HG02870 (cell line): Measurements from ENCODE around the gene AKAP11.

Experiments
- ATAC-seq: cut with Tn5 transposase; IDR thresholded peaks from one replicate; pipeline ENCODE4 v1.9.1; 2021; ENCODE audit warnings: mild to moderate bottlenecking, moderate library complexity; ENCODE audit not compliant: unreplicated experiment

The AKAP11 gene

DNA sequence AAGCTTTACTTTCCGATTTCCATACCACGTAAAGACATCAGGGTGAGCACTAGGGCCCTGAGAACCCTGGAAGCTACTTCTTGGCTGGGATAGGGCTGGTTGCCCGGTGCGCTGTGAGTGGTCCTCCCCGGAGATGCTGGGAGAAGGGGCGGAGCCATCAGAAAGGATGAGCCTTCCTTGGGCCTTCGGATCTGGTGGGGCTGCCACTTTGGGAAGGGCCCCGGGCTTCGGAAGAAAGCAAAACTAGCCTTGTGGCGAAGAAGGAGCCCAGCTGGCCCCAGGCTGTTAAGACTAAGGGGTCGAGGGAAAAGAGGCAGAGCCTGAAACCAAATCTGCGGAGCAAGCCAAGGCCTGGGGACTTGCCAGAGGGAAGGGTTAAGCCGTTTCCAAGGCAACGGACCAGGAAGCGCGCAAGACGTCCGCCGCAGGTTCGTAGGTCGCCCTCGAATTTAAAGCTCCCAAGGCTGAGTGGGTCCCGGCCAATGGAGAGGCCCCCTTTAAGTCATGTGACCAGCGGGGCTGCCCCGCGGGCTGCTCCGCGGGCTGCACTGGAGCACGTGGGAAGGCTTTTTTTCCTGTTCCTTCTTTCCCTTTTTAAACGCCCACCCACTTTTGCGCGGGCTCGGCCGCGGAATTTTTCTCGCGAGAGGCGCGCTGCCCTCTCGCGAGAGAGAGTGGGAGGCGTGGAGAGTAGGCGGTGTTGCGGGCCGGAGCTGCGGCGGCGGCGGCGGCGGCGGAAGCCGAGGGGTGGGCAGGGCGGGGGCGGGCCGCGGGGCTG lies 426 bp upstream of the AKAP11 start:
- peak; percentile 82 for ATAC-seq

DNA sequence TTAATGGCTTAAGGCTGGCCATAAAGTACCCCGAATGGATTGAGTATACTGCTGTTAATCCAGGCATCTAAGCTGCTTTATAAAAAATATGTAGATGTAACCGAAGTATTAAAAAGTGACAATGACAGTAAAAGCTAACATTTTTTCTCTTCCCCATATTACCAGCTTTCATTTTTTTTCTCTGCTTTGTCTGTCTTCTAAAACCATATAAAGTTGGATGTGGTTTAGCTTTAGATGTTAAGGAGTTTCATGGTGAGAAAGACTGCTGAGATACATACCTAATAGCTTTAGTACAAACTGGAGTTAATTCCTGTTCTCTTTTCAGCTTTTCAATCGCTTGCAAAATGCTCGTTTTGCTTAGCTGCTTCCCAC lies 838 bp downstream of the AKAP11 start:
- no peak for ATAC-seq

DNA sequence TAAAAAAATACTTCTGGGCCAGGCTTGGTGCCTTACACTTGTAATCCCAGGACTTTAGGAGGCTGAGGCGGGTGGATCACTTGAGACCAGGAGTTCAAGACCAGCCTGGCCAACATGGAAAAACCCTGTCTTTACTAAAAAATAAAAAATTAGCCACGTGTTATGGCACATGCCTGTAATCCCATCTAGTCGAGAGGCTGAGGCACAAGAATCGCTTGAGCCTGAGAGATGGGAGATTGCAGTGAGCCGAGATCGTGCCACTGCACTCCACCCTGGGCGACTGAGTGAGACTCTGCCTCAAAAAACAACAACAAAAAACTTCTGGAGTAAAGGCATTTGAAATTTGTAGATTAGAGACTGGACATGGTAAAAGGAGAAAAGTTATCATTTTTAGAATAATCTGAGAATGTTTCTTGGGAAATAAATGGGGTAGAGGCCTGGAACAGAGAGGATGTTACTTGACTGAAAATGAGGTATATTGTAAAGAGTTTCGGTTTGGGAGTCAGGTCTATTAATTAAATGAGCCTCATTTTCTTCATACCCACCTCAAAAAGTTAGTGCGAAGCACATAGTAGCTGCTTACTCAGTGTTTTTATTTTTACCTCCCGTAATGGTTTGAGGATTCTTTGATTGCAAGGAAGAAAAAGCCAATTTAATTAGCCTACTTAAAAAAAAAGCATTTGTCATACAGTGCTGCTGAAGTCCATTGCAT lies 2.6 kb downstream of the AKAP11 start:
- ATAC-seq, result no peak

DNA sequence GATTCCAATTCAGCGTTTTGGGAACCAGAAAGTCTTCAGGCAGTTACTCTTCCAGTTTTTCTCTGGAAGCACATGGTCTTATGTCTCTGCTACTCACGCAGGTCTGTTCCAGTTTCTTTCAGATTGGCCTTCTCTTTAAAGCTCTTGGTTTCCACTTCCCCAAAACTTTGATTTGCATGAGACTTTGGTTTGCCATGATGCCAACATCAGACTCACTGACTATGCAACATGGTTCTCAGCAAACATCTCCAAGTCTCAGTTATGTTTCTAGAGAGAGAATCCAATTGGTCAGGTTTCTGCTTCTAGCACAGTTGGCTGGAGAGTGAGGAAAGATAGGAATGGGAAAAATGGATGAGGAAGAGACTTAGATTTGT lies 3.1 kb downstream of the AKAP11 start:
- peak; percentile 21 for ATAC-seq

DNA sequence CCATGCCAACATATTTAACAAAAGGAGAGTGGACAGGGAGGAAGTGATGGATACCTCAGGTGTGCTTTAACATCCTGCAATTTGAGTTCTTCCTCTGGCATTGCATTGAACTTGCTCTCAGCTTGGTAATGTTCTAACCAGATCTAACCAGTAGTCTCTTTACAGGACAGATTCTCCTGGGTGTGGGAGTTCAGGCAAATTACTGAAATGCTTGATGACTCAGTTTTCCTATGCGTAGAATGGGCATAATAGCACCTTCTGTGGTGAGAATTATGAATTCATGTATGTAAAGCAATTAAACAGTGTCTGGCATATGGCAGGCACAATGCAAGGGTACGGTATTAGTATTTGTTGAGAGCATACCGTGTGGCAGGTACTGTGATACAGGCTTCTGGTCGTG lies 3.6 kb downstream of the AKAP11 start:
- ATAC-seq, result no peak

DNA sequence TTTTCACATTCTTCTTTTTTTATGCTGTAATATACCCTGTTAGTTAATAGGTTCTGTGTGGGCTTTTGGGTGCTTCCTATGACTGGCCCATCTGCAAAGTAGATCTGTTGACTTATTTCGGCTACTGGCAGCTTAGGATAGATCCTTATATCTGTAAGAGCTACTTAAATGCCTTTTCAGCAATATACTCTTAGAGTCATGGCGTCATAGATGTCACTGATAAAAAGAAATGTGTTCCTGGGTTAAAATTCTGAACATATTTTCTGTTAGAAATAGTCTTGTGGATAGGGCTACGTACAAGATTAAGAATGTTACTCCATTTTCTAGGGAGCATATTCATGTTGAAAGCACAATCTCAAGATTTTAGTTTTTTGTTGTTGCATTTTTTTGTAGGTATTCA lies 4.7 kb downstream of the AKAP11 start:
- ATAC-seq, result no peak

DNA sequence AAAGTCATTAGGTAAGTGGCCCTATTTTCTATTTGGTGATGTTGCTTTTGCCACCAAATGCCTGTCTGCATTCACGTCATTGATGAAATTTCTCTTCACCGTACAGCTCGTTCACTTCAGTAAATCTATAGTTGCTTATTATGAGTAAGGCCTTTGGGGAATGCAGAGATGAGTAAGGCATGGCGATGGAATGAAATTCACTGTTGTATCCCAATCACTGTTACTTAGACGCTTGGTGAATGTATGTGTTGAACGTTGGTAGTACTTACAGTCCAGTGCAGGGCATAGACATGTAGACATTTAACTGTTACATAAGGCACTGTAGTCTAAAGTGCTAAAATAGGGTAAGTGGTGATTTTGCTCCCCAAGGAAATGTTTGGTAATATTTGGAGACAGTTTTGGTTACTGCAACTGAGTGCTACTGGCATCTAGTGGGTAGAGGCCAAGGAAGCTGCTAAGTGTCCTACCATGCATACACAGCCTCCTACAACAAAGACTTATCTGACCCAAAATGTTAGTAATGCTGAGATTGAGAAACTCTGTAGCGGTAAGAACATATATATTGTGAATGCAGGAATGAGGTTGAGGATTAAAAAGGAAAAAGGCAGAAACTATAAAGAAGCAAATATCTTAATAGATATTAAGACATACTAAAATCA lies 5.8 kb downstream of the AKAP11 start:
- no peak for ATAC-seq

DNA sequence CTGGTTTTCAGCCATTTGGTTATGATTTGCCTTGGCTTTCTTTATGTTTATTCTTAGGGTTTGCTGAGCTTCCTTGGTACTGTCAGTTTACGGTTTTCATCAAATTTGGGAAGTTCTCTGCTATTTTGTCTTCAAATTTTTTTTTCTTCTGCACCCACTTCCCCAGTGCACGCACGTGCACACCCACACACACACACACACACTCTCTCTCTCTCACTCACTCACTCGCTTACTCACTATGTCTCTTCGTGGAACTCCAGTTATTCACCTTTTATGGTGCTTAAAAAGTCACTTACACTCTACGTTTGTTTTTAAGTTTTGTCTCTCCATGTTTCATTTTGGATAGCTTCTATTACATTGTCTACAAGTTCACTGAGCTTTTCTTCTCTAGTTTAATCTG lies 7.1 kb downstream of the AKAP11 start:
- no peak for ATAC-seq

DNA sequence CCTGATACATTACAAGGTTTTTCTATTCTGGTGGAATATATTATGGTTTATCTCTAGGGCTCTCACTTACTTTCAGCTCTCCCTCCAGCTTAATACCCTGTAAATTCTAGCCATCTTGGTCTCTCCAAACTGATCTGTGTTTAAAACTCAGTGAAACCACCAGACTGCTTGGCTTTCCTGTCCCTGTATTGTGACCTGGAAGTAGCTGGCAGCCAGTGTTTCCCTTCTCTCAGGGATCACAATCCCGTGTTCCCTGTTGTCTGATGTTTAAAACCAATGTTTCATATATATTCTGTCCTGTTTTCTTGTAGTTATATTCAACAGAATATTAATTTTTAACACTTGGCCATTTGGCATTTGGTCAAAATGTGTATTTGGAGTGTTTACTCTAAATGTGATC lies 8.0 kb downstream of the AKAP11 start:
- no peak for ATAC-seq

DNA sequence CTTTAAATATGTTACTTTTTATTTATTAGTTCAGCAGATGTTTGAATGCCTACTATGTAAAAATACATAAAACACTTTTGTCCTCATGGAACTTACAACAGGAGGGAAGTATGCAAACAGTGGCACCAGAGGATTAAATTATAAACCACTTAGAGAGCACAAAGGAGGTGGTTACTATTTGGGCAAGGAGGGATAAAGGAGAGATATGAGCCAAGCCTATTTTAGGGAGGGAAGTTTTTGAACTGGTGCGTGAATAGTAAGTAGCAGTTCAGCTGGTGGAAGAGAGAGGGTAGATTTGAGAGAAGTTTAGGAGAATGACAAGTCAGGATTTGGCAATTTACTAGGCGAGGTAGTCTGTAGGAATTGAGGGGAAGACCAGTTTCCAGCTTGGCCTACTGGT lies 8.6 kb downstream of the AKAP11 start:
- no peak for ATAC-seq

DNA sequence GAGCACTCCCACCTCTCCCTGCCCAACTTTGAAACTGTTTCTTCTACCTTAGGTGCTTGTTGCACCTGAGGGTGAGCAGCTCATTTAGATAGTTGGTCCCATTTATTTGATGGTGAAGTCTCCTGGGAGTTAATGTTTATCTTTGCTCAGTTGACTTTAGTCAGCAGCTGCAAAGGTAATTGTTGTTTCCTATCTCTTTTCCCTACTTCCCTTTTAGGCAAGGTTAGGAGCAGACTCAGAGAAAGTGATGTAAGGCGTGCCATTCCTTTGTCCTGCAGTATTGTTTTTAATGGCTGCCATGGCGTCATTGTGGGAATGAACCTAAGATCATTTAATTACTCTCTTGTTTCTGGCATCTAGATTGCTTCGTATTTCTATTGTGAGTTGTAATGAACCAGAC lies 11.6 kb downstream of the AKAP11 start:
- no peak for ATAC-seq

DNA sequence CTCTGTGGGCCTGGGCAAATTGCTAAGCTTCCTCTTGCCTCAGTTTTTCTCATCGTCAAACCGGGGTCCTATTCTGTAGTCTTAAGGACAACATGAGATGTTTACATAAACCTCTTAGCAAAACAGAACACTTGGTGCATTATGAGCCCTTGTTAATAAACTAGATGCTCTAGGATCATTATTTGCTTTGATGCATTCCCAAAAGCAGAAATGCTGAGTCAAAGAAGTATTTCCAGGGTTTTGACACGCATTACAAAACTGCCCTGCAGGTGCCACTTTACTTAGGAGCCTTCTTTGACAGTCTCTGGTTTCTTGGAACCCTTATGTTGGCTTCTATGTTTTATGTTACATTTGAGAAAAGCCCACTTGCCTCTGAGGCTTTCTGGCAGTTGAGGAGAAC lies 12.1 kb downstream of the AKAP11 start:
- ATAC-seq, result no peak

DNA sequence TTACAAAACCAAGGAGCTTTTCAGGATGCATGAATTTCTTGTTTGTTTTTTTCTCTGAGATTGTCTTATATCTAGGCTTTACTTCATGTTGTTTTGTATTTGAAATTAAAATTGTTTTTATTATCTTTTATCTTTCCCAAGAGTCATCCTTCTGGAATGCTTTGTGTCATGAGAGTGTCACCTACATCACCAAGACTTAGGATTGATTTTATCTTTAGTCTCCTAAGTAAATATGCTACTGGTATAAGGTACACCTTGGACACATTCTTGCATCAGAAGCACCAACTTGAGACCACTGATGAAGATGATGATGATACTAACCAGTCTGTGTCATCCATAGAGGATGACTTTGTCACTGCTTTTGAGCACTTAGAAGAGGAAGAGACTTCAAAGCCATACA lies 26.4 kb downstream of the AKAP11 start:
- no peak for ATAC-seq

DNA sequence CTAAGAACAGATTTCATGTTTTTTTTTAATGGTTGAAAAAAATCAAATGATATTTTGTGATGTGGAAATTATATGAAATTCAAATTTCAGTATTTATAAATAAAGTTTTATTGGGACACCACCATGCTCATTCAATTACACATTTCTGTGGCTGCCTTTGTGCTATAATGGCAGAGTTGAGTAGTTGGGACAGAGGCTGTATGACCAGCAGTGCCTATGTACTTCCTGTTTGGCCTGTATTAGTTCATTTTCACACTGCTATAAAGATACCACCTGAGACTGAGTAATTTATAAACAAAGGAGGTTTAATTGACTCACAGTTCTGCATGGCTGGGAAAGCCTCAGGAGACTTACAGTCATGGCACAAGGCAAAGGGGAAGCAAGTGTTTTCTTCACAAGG lies 33.6 kb downstream of the AKAP11 start:
- ATAC-seq, result no peak

DNA sequence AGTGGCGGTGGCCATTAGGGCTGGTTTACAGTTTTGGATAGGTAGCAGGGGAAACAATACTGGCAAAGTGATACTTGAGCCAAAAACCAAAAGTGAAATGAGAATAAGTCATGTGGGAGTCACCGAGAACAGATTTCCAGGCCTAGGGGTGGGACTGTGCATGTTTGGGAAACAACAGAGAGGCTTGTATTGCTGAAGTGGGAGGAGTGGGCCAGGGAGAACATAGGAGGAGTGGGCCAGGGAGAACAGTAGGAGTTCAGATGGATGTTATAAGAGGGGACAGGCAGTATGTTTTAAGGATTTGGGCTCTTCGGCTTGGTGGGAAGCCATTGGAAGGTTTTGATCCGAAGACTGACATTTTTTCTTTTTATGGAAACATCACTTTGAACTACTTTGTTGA lies 35.5 kb downstream of the AKAP11 start:
- no peak for ATAC-seq

DNA sequence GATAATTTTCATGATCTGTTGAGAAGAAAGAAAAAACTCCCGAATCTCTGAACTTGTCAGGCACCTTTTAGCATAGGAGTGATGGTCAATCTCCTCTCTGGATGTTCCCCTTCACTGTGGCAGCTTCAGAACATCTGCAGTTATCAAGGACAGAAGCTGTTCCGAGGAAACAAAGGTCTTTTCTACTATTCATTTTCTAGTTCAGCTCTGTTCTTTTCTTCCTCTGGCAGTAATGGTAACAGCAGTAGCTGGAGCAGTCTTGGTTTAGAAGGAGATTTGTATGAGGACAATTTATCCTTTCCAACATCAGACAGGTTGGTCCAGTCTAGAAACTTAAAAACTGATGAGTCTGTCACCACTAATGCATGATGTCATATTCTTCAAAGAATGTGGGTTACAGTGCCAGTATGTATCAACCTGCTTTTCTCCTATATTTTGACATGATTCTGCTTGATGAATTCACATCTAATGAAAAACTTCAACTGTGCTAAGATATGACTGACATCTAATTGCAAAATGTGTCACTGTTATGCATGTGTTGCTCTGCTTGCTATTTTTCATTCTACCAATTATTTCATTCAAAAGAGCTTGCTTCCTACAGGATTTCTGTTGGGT lies 41.0 kb downstream of the AKAP11 start:
- ATAC-seq, result no peak

DNA sequence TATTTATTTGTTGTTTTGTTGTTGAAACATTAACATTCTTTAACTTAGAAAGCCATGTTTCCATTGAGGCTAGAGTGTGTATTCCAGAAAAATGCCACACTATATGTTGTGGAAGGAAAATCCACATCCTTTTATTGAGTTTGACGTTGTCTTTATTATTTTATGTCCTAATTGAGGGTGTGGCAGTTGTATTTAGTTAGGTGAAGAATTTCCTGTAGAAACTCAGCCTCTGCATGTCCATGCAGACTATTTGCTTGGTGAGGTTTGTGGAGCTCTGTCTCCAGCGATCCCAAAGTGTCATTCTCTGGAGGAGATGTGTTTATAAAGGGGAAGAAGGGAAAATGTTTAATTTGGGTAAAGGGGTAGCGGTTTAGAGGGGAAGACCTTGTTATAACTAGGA lies 46.6 kb downstream of the AKAP11 start:
- ATAC-seq, result no peak

DNA sequence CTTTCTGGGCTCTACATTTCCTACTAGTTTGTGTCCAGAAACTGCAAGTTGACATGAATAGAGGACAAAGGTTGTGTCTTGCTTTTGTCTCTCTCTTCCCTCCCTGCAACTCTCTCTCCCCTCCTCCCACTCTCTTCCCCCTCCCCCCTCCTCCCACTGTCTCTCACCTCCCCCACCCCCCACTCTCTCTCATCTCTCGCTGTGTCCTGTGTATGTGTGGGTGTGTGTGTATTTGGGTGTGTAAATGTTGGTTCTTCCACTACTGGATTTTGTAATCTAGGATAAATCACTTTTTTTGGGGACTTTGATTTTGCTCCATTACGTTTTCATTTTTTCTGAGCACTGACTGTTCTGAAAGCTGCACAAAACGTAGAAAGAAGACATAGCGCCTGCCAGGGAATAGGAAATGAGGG lies 48.4 kb downstream of the AKAP11 start:
- no peak for ATAC-seq

DNA sequence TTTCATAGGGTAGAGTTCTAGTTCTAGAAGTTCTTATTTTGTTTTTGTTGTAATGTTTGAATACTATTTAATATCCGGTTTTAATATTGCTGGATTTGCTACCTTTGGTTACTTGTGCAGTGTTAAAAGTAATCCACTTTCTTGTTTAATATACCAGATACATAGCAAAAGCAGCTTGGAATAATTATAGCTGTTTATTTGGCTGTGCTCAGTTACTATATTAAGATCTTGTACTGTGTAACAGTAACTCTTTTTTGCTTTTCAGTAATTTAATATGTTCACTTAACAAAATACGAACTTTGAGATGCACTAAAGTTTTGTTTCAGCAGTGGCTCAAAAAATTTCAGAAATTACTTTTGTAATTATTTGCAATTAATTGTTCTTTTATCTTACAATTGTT lies 50.9 kb downstream of the AKAP11 start:
- no peak for ATAC-seq

DNA sequence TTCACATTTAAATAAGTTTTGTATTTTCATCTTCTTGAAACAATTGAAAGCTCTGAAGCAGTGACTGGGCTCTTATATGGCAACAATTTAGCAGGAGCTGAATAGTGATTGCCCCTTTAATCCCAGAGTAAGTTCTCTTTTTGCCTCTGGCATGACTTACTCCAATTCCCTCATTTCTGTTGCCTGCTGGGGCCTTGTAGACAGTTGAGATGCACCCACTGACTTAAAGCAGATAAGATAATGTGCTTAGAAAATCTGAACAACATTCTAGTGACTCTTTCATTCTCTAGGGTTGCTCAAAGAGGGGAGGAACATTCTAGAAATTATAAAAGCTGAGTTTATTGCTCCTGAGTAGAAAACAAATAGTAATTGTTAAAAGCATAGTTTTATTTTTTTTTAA lies 52.8 kb downstream of the AKAP11 start:
- no peak for ATAC-seq

DNA sequence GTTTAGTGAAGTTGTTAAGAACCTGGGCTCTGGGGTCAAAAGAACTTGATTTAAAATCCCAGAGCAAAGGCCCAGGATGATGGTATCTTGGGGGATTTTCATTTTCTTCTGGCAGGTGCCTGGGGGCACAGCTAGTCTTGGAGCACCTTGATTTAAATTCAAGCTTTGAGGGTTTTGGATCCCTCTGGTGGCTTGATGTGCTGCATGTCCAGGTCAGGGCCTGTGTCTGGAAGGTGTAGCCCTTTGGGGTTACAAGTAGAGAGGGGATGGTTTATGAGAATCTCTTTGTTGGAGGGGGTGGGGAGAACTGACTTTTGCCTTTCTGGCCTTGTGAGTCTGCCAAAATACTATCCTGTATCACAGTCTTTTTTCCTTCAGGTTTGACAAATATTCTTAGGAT lies 55.8 kb downstream of the AKAP11 start:
- no peak for ATAC-seq

DNA sequence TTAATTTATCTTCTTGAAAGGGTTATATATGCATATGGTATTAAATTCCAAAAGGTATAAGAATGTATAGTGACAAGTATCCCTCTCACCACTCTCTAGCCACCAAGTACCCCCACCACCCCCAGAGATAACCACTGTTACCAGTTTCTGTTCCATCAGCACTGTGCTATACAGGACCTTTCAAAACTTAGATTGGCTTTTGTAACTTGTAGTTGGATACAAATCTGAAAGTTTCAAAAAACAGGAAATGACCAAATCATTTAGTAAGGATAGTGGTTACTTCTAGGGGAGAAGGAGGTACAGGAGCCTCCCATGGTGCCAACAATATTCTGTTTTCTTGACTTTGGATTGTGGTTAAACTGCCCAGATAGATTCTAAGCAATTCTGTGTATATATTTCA lies 56.7 kb downstream of the AKAP11 start:
- no peak for ATAC-seq
